ENCODE measurements around the gene CRYGN.

Gene CRYGN

GRCh38 chr7:151425670-151426440 is 14.1 kb downstream of the CRYGN start:
- no peak for DNase-seq

GRCh38 chr7:151424799-151425198 is 15.1 kb downstream of the CRYGN start:
- DNase-seq, result no peak

GRCh38 chr7:151423936-151424335 is 16.0 kb downstream of the CRYGN start:
- no peak for DNase-seq

- DNase-seq, result no peak
These were observed 16.7 kb downstream of the CRYGN start for GRCh38 chr7:151423226-151423625.

GRCh38 chr7:151422212-151422611 is 17.7 kb downstream of the CRYGN start:
- DNase-seq, result no peak

GRCh38 chr7:151420144-151420543 is 19.8 kb downstream of the CRYGN start:
- no peak for DNase-seq

- no peak for DNase-seq
These were observed 23.0 kb downstream of the CRYGN start for GRCh38 chr7:151416941-151417315.

GRCh38 chr7:151416112-151416940 is 23.6 kb downstream of the CRYGN start:
- DNase-seq, result no peak

GRCh38 chr7:151415375-151416105 is 24.4 kb downstream of the CRYGN start:
- DNase-seq, result no peak

GRCh38 chr7:151413241-151413640 is 26.7 kb downstream of the CRYGN start:
- no peak for DNase-seq

GRCh38 chr7:151412318-151412717 is 27.6 kb downstream of the CRYGN start:
- DNase-seq, result no peak

- no peak for DNase-seq
These were observed 28.4 kb downstream of the CRYGN start for GRCh38 chr7:151411551-151411950.

- DNase-seq, result no peak
These were observed 29.2 kb downstream of the CRYGN start for GRCh38 chr7:151410405-151411390.

GRCh38 chr7:151409667-151410404 is 30.1 kb downstream of the CRYGN start, which contains the start of gene WDR86:
WDR86 (minus strand) TSS chr7:151410038; CDS start chr7:151409589, 449 bp downstream.
- no peak for DNase-seq

GRCh38 chr7:151408839-151409666 is 30.9 kb downstream of the CRYGN start:
- DNase-seq, result peak; percentile 34

- no peak for DNase-seq
These were observed 31.5 kb downstream of the CRYGN start for GRCh38 chr7:151408498-151408838.

GRCh38 chr7:151406886-151407583 is 32.9 kb downstream of the CRYGN start:
- DNase-seq, result no peak

- no peak for DNase-seq
These were observed 33.7 kb downstream of the CRYGN start for GRCh38 chr7:151406051-151406875.

- DNase-seq, result no peak
These were observed 34.4 kb downstream of the CRYGN start for GRCh38 chr7:151405588-151405987.
